Measurements from ENCODE around the gene GTF3C5. TPM values are rescaled to one million over a fixed set of nuclear protein-coding genes. Genes with fewer than 3 reads are reported as not detected.
"Not testable (repeated sequence)": the region's sequence is repeated elsewhere in the genome, so short reads cannot be mapped to it uniquely, and the experiment has no call there.

The GTF3C5 gene
- total RNA-seq, 3 donors from 2014 or later, result 43.8 to 74.4 (median 68.2) TPM

DNA sequence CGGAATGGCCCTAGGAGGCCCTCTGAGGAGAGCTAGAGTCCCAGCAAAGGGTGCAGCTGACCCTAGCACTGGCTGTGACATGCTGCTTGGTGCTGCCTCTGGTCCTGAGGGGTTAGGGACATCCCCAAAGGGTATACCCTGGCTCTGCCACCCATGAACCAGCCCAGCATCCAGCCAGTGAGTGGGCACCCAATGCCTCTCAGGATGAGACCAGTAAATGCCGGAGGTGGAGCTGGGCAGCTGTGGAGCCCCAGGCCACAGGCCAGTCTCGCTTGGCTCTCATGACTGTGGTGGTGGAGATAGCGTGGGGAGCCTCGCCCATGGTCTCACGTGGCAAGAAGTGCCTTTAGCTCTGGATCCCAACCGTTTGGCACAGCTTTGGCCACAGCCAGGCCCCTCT is 27.3 kb downstream of the GTF3C5 start:
- H3K9me3 ChIP-seq, result no peaks in the 10 kb centered on the region
- H3K27me3 ChIP-seq, result no peaks in the 10 kb centered on the region
- DNase-seq (ENCODE audit: low spot score in 2 of 2), result no peak
- no peak overlapping the region for H3K27ac ChIP-seq
- H3K4me1 ChIP-seq, result no peaks in the 10 kb centered on the region
- H3K36me3 ChIP-seq, result no peaks in the 10 kb centered on the region
- intact Hi-C loops (cut with DNase I; ENCODE audit: low total_unique reads), result no loop called here
- no peak overlapping the region for H3K4me3 ChIP-seq
- TF ChIP-seq POLR2AphosphoS5 (IDR thresholded peaks at IDR 0.05) (no peak), POLR2A (IDR thresholded peaks at IDR 0.05) (no peak)
- TF ChIP-seq, protein P1, sequence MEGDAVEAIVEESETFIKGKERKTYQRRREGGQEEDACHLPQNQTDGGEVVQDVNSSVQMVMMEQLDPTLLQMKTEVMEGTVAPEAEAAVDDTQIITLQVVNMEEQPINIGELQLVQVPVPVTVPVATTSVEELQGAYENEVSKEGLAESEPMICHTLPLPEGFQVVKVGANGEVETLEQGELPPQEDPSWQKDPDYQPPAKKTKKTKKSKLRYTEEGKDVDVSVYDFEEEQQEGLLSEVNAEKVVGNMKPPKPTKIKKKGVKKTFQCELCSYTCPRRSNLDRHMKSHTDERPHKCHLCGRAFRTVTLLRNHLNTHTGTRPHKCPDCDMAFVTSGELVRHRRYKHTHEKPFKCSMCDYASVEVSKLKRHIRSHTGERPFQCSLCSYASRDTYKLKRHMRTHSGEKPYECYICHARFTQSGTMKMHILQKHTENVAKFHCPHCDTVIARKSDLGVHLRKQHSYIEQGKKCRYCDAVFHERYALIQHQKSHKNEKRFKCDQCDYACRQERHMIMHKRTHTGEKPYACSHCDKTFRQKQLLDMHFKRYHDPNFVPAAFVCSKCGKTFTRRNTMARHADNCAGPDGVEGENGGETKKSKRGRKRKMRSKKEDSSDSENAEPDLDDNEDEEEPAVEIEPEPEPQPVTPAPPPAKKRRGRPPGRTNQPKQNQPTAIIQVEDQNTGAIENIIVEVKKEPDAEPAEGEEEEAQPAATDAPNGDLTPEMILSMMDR (IDR thresholded peaks at IDR 0.05), result no peak

DNA sequence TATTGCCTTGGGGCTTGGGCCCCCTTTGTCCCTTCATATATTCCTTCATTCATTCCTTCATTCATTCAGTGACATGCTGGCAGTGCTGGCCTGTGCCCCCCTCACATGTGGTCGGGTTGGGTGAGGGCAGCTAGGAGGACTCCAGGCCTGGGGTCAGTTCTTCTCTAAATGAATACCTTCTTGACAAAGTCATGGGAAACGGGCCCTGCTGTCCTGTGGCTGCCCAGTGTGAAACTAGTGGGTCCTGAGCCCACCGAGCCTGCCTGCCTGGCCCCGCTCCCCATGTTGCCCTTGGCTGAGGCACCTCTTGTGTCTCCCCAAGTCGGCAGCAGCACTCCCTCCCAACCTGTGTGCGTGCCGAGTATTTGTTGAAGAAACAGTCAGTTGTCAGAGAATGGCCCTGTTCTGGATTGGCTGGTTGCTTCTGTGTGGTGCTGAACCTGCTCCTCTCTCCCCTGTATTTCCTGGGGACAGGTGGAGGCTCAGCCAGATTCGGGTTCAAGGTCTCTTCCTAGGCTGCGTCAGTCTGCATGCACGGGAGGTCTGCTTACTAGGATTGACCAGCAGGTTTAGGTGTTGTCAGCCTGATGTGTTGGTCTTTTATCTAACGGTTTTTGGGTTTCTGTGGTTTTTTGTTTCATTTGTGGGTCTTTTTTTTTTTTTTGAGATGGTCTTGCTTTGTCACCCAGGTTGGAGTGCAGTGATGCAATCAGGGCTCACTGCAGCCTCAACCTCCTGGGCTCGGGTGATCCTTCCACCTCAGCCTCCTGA is 27.9 kb downstream of the GTF3C5 start:
- no peaks in the 10 kb centered on the region for H3K36me3 ChIP-seq

GRCh38 chr9:133059623-133060022 is 28.8 kb downstream of the GTF3C5 start:
- Histone ChIP-seq H3K4me3 (no peak overlapping the region), H3K27ac (no peak overlapping the region), H3K36me3 (no peaks in the 10 kb centered on the region), H3K27me3 (no peaks in the 10 kb centered on the region), H3K9me3 (no peaks in the 10 kb centered on the region), H3K4me1 (no peaks in the 10 kb centered on the region)
- TF ChIP-seq POLR2A (IDR thresholded peaks at IDR 0.05), result no peak
- TF ChIP-seq, protein P1 (IDR thresholded peaks at IDR 0.05), result no peak
- no peak for TF ChIP-seq POLR2AphosphoS5 (IDR thresholded peaks at IDR 0.05)
- DNase-seq (ENCODE audit: low spot score in 2 of 2), result no peak
- intact Hi-C loops (cut with DNase I; ENCODE audit: low total_unique reads), result no loop called here

More for the DNA sequence above, 27.9 kb downstream of the GTF3C5 start:
- intact Hi-C loops (cut with DNase I; ENCODE audit: low total_unique reads), result no loop called here
- Histone ChIP-seq H3K9me3 (no peaks in the 10 kb centered on the region), H3K4me3 (no peak overlapping the region), H3K27ac (no peak overlapping the region), H3K4me1 (no peaks in the 10 kb centered on the region), H3K27me3 (no peaks in the 10 kb centered on the region)
- no peak for DNase-seq (ENCODE audit: low spot score in 2 of 2)
- TF ChIP-seq POLR2A (IDR thresholded peaks at IDR 0.05) (no peak), POLR2AphosphoS5 (IDR thresholded peaks at IDR 0.05) (no peak)
- TF ChIP-seq, protein P1 (IDR thresholded peaks at IDR 0.05), result no peak

GRCh38 chr9:133060417-133060841 is 29.6 kb downstream of the GTF3C5 start:
- TF ChIP-seq POLR2A (IDR thresholded peaks at IDR 0.05), result no peak
- TF ChIP-seq, protein P1 (IDR thresholded peaks at IDR 0.05), result no peak
- no peak for TF ChIP-seq POLR2AphosphoS5 (IDR thresholded peaks at IDR 0.05)
- no peaks in the 10 kb centered on the region for H3K9me3 ChIP-seq
- no peak overlapping the region for H3K4me3 ChIP-seq
- H3K27me3 ChIP-seq, result no peaks in the 10 kb centered on the region
- no peak for DNase-seq (ENCODE audit: low spot score in 2 of 2)
- H3K27ac ChIP-seq, result no peak overlapping the region
- no peaks in the 10 kb centered on the region for H3K36me3 ChIP-seq
- intact Hi-C loops (cut with DNase I; ENCODE audit: low total_unique reads), result no loop called here
- no peaks in the 10 kb centered on the region for H3K4me1 ChIP-seq

DNA sequence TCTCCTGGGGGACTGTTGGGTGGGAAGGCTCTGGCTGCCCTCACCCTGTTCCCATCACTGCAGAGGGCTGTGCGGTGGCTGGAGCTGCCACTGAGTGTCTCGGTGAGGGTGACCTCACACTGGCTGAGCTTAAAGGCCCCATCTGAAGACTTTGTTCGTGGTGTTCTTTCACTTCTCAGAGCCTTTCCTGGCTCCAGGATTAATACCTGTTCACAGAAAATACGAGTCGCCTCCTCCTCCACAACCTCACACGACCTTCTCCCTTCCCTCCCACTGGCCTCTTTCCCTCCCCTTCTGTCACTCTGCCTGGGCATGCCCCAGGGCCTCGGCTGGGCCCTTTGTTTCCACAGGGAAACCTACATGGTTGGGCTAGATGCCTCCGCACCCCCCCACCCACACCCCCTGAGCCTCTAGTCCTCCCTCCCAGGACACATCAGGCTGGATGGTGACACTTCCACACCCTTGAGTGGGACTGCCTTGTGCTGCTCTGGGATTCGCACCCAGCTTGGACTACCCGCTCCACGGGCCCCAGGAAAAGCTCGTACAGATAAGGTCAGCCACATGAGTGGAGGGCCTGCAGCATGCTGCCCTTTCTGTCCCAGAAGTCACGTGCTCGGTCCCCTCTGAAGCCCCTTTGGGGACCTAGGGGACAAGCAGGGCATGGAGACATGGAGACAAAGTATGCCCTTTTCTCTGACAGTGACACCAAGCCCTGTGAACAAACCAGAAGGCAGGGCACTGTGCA is 30.4 kb downstream of the GTF3C5 start:
- H3K9me3 ChIP-seq; H3K27me3 ChIP-seq; H3K4me3 ChIP-seq; H3K4me1 ChIP-seq; DNase-seq (ENCODE audit: low spot score in 2 of 2); intact Hi-C loops (cut with DNase I; ENCODE audit: low total_unique reads); H3K36me3 ChIP-seq: not testable (repeated sequence)
- peak overlapping the region in 1 of 2 donors; percentile 33 for H3K27ac ChIP-seq

DNA sequence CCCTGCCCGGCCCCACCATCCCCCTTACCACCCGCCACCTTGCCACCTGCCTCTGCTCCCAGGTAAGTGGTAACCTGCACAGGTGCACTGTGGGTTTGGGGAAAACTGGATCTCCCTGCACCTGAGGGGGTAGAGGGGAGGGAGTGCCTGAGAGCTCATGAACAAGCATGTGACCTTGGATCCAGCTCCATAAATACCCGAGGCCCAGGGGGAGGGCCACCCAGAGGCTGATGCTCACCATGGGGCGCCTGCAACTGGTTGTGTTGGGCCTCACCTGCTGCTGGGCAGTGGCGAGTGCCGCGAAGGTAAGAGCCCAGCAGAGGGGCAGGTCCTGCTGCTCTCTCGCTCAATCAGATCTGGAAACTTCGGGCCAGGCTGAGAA is 31.0 kb downstream of the GTF3C5 start, which contains the start of gene CEL:
CEL (plus strand) TSS at position 218 of the 382 bp plus-strand sequence; CDS start at position 240, 22 bp downstream.
- H3K27me3 ChIP-seq; H3K4me3 ChIP-seq; intact Hi-C loops (cut with DNase I; ENCODE audit: low total_unique reads); H3K36me3 ChIP-seq; DNase-seq (ENCODE audit: low spot score in 2 of 2); H3K4me1 ChIP-seq; H3K9me3 ChIP-seq: not testable (repeated sequence)
- peak within 1 kb of the TSS in 1 of 2 donors; percentile 33 for H3K27ac ChIP-seq

GRCh38 chr9:133062569-133062968 is 31.8 kb downstream of the GTF3C5 start:
- H3K4me3 ChIP-seq; intact Hi-C loops (cut with DNase I; ENCODE audit: low total_unique reads); H3K27ac ChIP-seq; H3K36me3 ChIP-seq; H3K9me3 ChIP-seq; H3K4me1 ChIP-seq; DNase-seq (ENCODE audit: low spot score in 2 of 2); H3K27me3 ChIP-seq: not testable (repeated sequence)
